Progenitor cell of endocrine pancreas (in vitro differentiated cells): Measurements from ENCODE around the gene NTN4. TPM values are rescaled to one million over a fixed set of nuclear protein-coding genes. Genes with fewer than 3 reads are reported as not detected.
A peak's percentile ranks its signal among the peaks of the same experiment; 100 is the strongest.
"Not testable (repeated sequence)": the region's sequence is repeated elsewhere in the genome, so short reads cannot be mapped to it uniquely, and the experiment has no call there.

Experiments used
- DNase-seq: peaks from one replicate; pipeline ENCODE4 v3.0.0; 2021; ENCODE audit warnings: low spot score; ENCODE audit not compliant: unreplicated experiment
- H3K27ac Mint-ChIP-seq: 2 replicates; pipeline ENCODE4 v1.8.0; 2021; ENCODE audit warnings: mild to moderate bottlenecking, moderate library complexity, mixed read lengths
- H3K27me3 Mint-ChIP-seq: 2 replicates; pipeline ENCODE4 v1.8.0; 2021; ENCODE audit warnings: mixed read lengths
- H3K36me3 Mint-ChIP-seq: 2 replicates; pipeline ENCODE4 v1.8.0; 2022; ENCODE audit warnings: mixed read lengths; ENCODE audit not compliant: insufficient read depth
- H3K4me1 Mint-ChIP-seq: 2 replicates; pipeline ENCODE4 v1.8.0; 2021; ENCODE audit warnings: low read depth, mixed read lengths
- H3K4me3 Mint-ChIP-seq: 2 replicates; pipeline ENCODE4 v1.8.0; 2021; ENCODE audit warnings: low read depth, mild to moderate bottlenecking, moderate library complexity, mixed read lengths
- H3K9me3 Mint-ChIP-seq: 2 replicates; pipeline ENCODE4 v1.8.0; 2021; ENCODE audit warnings: low read depth, mixed read lengths
- CTCF ChIP-seq: fragments of 200-600 bp; sonication (generic); IDR thresholded peaks from one replicate; pipeline ENCODE4 v1.5.0; 2021; ENCODE audit warnings: antibody characterized with exemption, mild to moderate bottlenecking; ENCODE audit not compliant: unreplicated experiment
- total RNA-seq: library from RNA; stranded (reverse); gene quantifications from 2 replicates; pipeline ENCODE4 v1.2.1, GENCODE V29; 2021

The NTN4 gene
- total RNA-seq, 1 donor from 2014 or later: 7.4 TPM

- Mint-ChIP-seq H3K27ac (no peak overlapping the region), H3K4me1 (peaks cover 26% of the 10 kb centered on the region), H3K9me3 (peaks cover 2% of the 10 kb centered on the region)
Observed at GRCh38 chr12:95756362-95756761, 34.2 kb downstream of the NTN4 start.

GRCh38 chr12:95755261-95755865, 35.2 kb downstream of the NTN4 start:
- Mint-ChIP-seq H3K4me3 (no peak overlapping the region), H3K27me3 (no peaks in the 10 kb centered on the region), H3K27ac (no peak overlapping the region), H3K36me3 (no peaks in the 10 kb centered on the region), H3K4me1 (peaks cover 27% of the 10 kb centered on the region), H3K9me3 (peaks cover 2% of the 10 kb centered on the region)
- no peak for DNase-seq
- no peak for TF ChIP-seq CTCF

More at GRCh38 chr12:95756362-95756761, 34.2 kb downstream of the NTN4 start:
- Mint-ChIP-seq H3K4me3 (no peak overlapping the region), H3K27me3 (no peaks in the 10 kb centered on the region), H3K36me3 (no peaks in the 10 kb centered on the region)
- no peak for DNase-seq
- TF ChIP-seq CTCF: no peak

GRCh38 chr12:95746062-95746461, 44.5 kb downstream of the NTN4 start:
- H3K9me3 Mint-ChIP-seq: peaks cover 16% of the 10 kb centered on the region
- H3K4me3 Mint-ChIP-seq: peak overlapping the region; percentile 27
- peaks cover 12% of the 10 kb centered on the region for H3K36me3 Mint-ChIP-seq
- H3K4me1 Mint-ChIP-seq: peaks cover 28% of the 10 kb centered on the region
- peak overlapping the region; percentile 60 for H3K27ac Mint-ChIP-seq
- DNase-seq, H3K27me3 Mint-ChIP-seq: not testable (repeated sequence)

GRCh38 chr12:95742586-95742985, 48.0 kb downstream of the NTN4 start:
- DNase-seq: no peak
- peaks cover 12% of the 10 kb centered on the region for H3K36me3 Mint-ChIP-seq
- peak overlapping the region; percentile 85 for H3K27ac Mint-ChIP-seq
- no peak overlapping the region for H3K4me3 Mint-ChIP-seq
- H3K9me3 Mint-ChIP-seq: peaks cover 16% of the 10 kb centered on the region
- no peak for TF ChIP-seq CTCF
- peaks cover 33% of the 10 kb centered on the region for H3K4me1 Mint-ChIP-seq
- H3K27me3 Mint-ChIP-seq: no peaks in the 10 kb centered on the region

GRCh38 chr12:95741635-95742034, 48.9 kb downstream of the NTN4 start:
- Mint-ChIP-seq H3K27me3 (no peaks in the 10 kb centered on the region), H3K4me3 (no peak overlapping the region), H3K27ac (no peak overlapping the region), H3K4me1 (peaks cover 39% of the 10 kb centered on the region), H3K36me3 (peaks cover 12% of the 10 kb centered on the region), H3K9me3 (peaks cover 16% of the 10 kb centered on the region)
- no peak for TF ChIP-seq CTCF
- no peak for DNase-seq

- Mint-ChIP-seq H3K4me3 (no peak overlapping the region), H3K27ac (no peak overlapping the region), H3K9me3 (peaks cover 13% of the 10 kb centered on the region), H3K4me1 (peaks cover 30% of the 10 kb centered on the region), H3K27me3 (no peaks in the 10 kb centered on the region), H3K36me3 (peaks cover 9% of the 10 kb centered on the region)
- DNase-seq: no peak
- TF ChIP-seq CTCF: no peak
Observed at GRCh38 chr12:95740751-95741150, 49.8 kb downstream of the NTN4 start.
